OCI-LY7 (cell line): ENCODE measurements around the gene KCTD5. TPM values are rescaled to one million over a fixed set of nuclear protein-coding genes. Genes with fewer than 3 reads are reported as not detected.

Experiments used
- BruUV-seq: library from RNA; stranded (reverse); fragments of 400-500 nt; replicated peaks from 2 replicates; lab custom pipeline; 2021; lab: Mats Ljungman, UMichigan
- CTCF ChIA-PET: fragments of 300-600 bp; sonication (Branson Sonifier 250); formaldehyde crosslinking; loops from one replicate; lab custom pipeline; 2022; ENCODE audit warnings: antibody characterized with exemption; ENCODE audit not compliant: unreplicated experiment; lab: Charles Lee
- POLR2A ChIA-PET: fragments of 300-600 bp; sonication (Branson Sonifier 250); formaldehyde crosslinking; loops from one replicate; lab custom pipeline; 2022; ENCODE audit warnings: antibody characterized with exemption; lab: Charles Lee
- DNase-seq: peaks from one replicate; pipeline ENCODE4 v3.0.0-alpha.2; 2015; ENCODE audit warnings: low spot score
- H2AFZ ChIP-seq: fragments of 200-600 bp; sonication (generic), shearing (Covaris generic); 2 replicates; pipeline ENCODE4 v1.6.1; 2014; ENCODE audit warnings: mild to moderate bottlenecking, antibody characterized with exemption, low read length, moderate library complexity
- H3K27ac ChIP-seq: fragments of 200-600 bp; sonication (generic); 2 replicates; pipeline ENCODE4 v1.5.1; 2014; ENCODE audit warnings: mixed run types, low read depth, mild to moderate bottlenecking, moderate library complexity, low read length, inconsistent platforms; ENCODE audit not compliant: poor library complexity, severe bottlenecking
- H3K36me3 ChIP-seq: fragments of 200-600 bp; sonication (generic); 2 replicates; pipeline ENCODE4 v1.6.1; 2014; ENCODE audit warnings: mild to moderate bottlenecking, antibody characterized with exemption, low read length, moderate library complexity, mixed read lengths; ENCODE audit not compliant: insufficient read depth
- H3K4me1 ChIP-seq: fragments of 200-600 bp; sonication (generic); 2 replicates; pipeline ENCODE4 v1.5.1; 2014; ENCODE audit warnings: mild to moderate bottlenecking, low read length; ENCODE audit not compliant: insufficient read depth, poor library complexity, severe bottlenecking
- H3K4me2 ChIP-seq: fragments of 200-600 bp; sonication (generic); 2 replicates; pipeline ENCODE4 v1.6.1; 2014; ENCODE audit warnings: mild to moderate bottlenecking, low read length
- H3K4me3 ChIP-seq: fragments of 200-600 bp; sonication (generic); 2 replicates; pipeline ENCODE4 v1.5.1; 2014; ENCODE audit warnings: mild to moderate bottlenecking, low read depth, low read length; ENCODE audit not compliant: poor library complexity, severe bottlenecking
- H3K79me2 ChIP-seq: fragments of 200-600 bp; sonication (generic); 2 replicates; pipeline ENCODE4 v1.6.1; 2016; ENCODE audit warnings: low read depth, mild to moderate bottlenecking, low read length, moderate library complexity, mixed read lengths; ENCODE audit not compliant: insufficient read depth
- H3K9me2 ChIP-seq: fragments of 200-600 bp; sonication (generic); 2 replicates; pipeline ENCODE4 v1.6.1; 2016; ENCODE audit warnings: mild to moderate bottlenecking, low read length, mixed read lengths; ENCODE audit not compliant: insufficient read depth
- H3K9me3 ChIP-seq: fragments of 200-600 bp; sonication (generic); 2 replicates; pipeline ENCODE4 v1.6.1; 2014; ENCODE audit warnings: mild to moderate bottlenecking, mixed run types, low read length, mixed read lengths
- H4K20me1 ChIP-seq: fragments of 200-600 bp; sonication (generic); 2 replicates; pipeline ENCODE4 v1.6.1; 2014; ENCODE audit warnings: mild to moderate bottlenecking, antibody characterized with exemption, low read length, moderate library complexity, mixed read lengths; ENCODE audit not compliant: insufficient read depth
- EZH2phosphoT487 ChIP-seq: fragments of 200-600 bp; sonication (generic); IDR thresholded peaks from 2 replicates; pipeline ENCODE4 v1.6.1; 2018; ENCODE audit warnings: low read depth, borderline replicate concordance, mild to moderate bottlenecking, mixed run types, antibody characterized with exemption, low read length, moderate library complexity, mixed read lengths
- intact Hi-C: fragments of 100-400 bp; cut with micrococcal nuclease; formaldehyde crosslinking; loops from one replicate; pipeline ENCODE4 v1.10.0; 2022; ENCODE audit not compliant: unreplicated experiment
- total RNA-seq, 2 experiments: library from RNA; depleted of rRNA in 1 of 2; stranded (reverse); fragments of >200 nt in 1 of 2; shearing (Covaris generic) in 1 of 2; gene quantifications; 2 replicates each; pipeline ENCODE4 v1.2.3, GENCODE V29; 2014 to 2022
- TF ChIP-seq, protein P1 (sequence below): fragments of 200-600 bp; sonication (generic); conservative IDR thresholded peaks from 2 replicates; pipeline ENCODE4 v1.5.1; 2014; ENCODE audit warnings: mild to moderate bottlenecking, antibody characterized with exemption, low read length, moderate library complexity, mixed read lengths

KCTD5 gene
- total RNA-seq, 2 experiments from 2014 or later, result 25.8 to 34.6 TPM

DNA sequence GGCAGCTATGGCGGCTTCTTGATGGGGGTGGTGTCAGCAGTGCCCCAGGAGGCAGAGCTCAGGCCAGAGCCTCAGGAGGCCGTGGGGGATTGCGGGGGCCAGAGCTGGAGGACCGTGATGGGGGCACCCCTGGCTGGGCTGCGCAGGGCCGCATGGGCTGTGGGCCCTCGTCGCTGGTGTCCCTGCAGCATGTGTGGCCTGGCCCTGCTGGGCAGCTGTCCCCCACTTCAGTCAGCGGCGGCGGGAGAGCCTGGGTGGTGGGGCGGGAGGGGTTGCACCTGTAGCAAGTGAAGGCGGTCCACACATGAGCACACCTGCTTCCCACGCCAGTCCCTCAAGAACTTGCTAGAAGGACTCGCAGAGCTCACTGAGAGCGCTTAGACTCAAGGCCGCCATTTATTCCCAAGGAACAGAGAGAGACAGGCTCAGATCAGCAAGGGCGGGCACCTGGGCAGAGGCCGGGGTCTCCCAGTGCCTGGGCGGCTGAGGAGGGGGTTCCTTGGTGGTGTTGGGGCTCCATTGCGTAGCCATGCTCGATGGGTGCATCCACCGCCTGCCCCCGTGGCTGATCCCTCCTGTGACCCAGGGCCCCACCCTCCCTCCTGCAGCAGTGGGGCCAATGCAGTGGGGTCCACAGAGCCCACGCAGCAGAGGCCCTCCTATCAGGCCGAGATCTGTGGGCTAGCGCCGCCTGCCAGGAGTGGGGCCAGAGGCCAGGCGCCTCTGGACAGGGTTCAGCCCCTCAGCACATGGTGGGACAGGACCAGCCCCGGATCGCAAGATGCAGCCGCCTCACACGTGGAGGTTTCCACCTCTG is 22.1 kb downstream of the KCTD5 start:
- H3K4me3 ChIP-seq, result no peak overlapping the region
- H3K9me2 ChIP-seq, result no peaks in the 10 kb centered on the region
- peaks cover 36% of the 10 kb centered on the region for H3K36me3 ChIP-seq
- no peak overlapping the region for H3K4me2 ChIP-seq
- ChIA-PET POLR2A (no interaction called here), CTCF (no interaction called here)
- no peaks in the 10 kb centered on the region for H3K9me3 ChIP-seq
- no peaks in the 10 kb centered on the region for H4K20me1 ChIP-seq
- no peak overlapping the region for H3K27ac ChIP-seq
- no peak for DNase-seq
- intact Hi-C loops, result no loop called here
- no TSS peak for BruUV-seq
- no peaks in the 10 kb centered on the region for H3K79me2 ChIP-seq
- no peak overlapping the region for H2AFZ ChIP-seq
- H3K4me1 ChIP-seq, result no peaks in the 10 kb centered on the region
- no peak for TF ChIP-seq EZH2phosphoT487
- TF ChIP-seq, protein P1, sequence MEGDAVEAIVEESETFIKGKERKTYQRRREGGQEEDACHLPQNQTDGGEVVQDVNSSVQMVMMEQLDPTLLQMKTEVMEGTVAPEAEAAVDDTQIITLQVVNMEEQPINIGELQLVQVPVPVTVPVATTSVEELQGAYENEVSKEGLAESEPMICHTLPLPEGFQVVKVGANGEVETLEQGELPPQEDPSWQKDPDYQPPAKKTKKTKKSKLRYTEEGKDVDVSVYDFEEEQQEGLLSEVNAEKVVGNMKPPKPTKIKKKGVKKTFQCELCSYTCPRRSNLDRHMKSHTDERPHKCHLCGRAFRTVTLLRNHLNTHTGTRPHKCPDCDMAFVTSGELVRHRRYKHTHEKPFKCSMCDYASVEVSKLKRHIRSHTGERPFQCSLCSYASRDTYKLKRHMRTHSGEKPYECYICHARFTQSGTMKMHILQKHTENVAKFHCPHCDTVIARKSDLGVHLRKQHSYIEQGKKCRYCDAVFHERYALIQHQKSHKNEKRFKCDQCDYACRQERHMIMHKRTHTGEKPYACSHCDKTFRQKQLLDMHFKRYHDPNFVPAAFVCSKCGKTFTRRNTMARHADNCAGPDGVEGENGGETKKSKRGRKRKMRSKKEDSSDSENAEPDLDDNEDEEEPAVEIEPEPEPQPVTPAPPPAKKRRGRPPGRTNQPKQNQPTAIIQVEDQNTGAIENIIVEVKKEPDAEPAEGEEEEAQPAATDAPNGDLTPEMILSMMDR, result no peak

DNA sequence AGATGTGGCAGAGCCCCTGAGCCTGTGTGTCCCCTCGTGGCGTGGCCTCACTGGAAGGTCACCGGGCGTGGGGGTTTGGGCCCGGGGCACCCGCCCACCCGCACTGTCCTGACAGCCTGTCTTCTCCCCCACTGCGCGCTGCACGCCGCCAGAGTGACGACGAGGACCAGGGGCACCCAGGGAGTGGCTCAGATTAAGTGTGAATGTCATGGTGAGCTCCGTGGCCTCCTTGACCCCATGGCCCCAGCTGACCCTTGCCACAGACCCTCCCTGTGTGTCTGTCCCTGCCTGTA is 22.6 kb downstream of the KCTD5 start:
- Histone ChIP-seq H3K79me2 (no peaks in the 10 kb centered on the region), H3K4me3 (no peak overlapping the region), H3K36me3 (peaks cover 30% of the 10 kb centered on the region), H3K4me2 (no peak overlapping the region), H3K9me3 (no peaks in the 10 kb centered on the region), H3K4me1 (no peaks in the 10 kb centered on the region), H4K20me1 (no peaks in the 10 kb centered on the region), H3K9me2 (no peaks in the 10 kb centered on the region), H2AFZ (no peak overlapping the region), H3K27ac (no peak overlapping the region)
- no TSS peak for BruUV-seq
- DNase-seq, result no peak
- intact Hi-C loops, result no loop called here
- TF ChIP-seq, protein P1, result no peak
- TF ChIP-seq EZH2phosphoT487, result no peak
- CTCF ChIA-PET, result no interaction called here
- POLR2A ChIA-PET, result no interaction called here

DNA sequence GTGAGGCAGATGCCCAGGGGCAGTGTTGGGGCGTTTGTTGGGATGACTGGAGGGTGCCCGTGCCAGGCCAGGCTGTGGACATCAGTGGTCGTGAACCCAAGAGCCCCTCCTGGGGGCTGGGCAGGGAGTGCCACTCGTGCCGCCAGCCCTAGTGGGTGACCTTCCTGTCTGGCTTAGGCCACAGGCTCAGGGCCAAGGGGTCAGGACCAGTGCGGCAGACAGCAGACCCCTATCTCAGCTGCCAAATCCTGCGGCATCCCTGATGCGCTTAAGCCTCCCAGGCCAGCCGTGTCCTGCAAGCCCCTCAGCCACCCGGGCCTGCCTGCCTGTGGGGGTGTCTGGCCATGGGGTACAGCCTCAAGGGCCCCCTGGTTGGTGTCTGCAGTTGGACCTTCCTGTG is 23.0 kb downstream of the KCTD5 start:
- Histone ChIP-seq H4K20me1 (no peaks in the 10 kb centered on the region), H3K36me3 (peaks cover 26% of the 10 kb centered on the region), H3K4me3 (no peak overlapping the region), H3K4me2 (no peak overlapping the region), H3K9me2 (no peaks in the 10 kb centered on the region), H3K4me1 (no peaks in the 10 kb centered on the region), H2AFZ (no peak overlapping the region), H3K27ac (no peak overlapping the region), H3K79me2 (no peaks in the 10 kb centered on the region), H3K9me3 (no peaks in the 10 kb centered on the region)
- intact Hi-C loops, result no loop called here
- TF ChIP-seq, protein P1, result no peak
- no peak for TF ChIP-seq EZH2phosphoT487
- BruUV-seq, result no TSS peak
- no peak for DNase-seq
- POLR2A ChIA-PET, result no interaction called here
- CTCF ChIA-PET, result no interaction called here
